ENCODE data around the gene RYK.

DNA sequence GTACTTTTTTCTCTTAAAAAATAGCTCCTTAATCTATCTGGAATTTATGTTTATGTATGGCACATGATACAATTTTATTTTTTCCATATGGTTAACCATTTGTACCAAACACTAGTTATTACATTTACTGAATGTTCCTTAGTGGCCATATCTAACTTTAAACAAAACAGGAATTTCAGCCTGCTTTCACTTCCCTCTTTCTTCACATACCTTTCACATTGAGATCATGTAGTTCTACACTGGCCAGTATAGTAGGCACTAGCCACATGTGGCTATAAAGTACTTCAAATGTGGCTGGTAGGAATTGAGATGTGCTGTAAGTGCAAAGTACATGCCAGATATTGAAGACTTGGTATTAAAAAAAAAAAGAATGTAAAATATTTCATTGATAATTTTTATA is 4.7 kb upstream of the RYK start:
- TF ChIP-seq, protein P1, sequence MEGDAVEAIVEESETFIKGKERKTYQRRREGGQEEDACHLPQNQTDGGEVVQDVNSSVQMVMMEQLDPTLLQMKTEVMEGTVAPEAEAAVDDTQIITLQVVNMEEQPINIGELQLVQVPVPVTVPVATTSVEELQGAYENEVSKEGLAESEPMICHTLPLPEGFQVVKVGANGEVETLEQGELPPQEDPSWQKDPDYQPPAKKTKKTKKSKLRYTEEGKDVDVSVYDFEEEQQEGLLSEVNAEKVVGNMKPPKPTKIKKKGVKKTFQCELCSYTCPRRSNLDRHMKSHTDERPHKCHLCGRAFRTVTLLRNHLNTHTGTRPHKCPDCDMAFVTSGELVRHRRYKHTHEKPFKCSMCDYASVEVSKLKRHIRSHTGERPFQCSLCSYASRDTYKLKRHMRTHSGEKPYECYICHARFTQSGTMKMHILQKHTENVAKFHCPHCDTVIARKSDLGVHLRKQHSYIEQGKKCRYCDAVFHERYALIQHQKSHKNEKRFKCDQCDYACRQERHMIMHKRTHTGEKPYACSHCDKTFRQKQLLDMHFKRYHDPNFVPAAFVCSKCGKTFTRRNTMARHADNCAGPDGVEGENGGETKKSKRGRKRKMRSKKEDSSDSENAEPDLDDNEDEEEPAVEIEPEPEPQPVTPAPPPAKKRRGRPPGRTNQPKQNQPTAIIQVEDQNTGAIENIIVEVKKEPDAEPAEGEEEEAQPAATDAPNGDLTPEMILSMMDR (IDR thresholded peaks at IDR 0.05), result no peak
- TF ChIP-seq NRF1 (IDR thresholded peaks at IDR 0.05; ENCODE audit: low read depth, low read length), result no peak
- no peak for TF ChIP-seq MEF2A (IDR thresholded peaks at IDR 0.05; ENCODE audit: borderline replicate concordance, low read depth)
- TF ChIP-seq MXI1 (IDR thresholded peaks at IDR 0.05; ENCODE audit: low read depth, low read length), result no peak
